K562 (cell line): Measurements from ENCODE around the gene ACLY. TPM values are rescaled to one million over a fixed set of nuclear protein-coding genes. Genes with fewer than 3 reads are reported as not detected.

ENCODE experiments used
- CSDE1 ChIP-seq, 2 experiments: fragments of 450-650 bp; IDR thresholded peaks; 2 replicates each; pipeline ENCODE4 v1.6.1; 2016; ENCODE audit warnings: mild to moderate bottlenecking in 1 of 2
- ELF1 ChIP-seq: fragments of 200-800 bp; sonication (Bioruptor generic); IDR thresholded peaks from 2 replicates; pipeline ENCODE4 v1.6.1; 2016; ENCODE audit warnings: missing genetic modification characterization, missing compliant biosample characterization
- HCFC1 ChIP-seq: IDR thresholded peaks from 2 replicates; pipeline ENCODE4 v1.6.1; 2012; ENCODE audit warnings: low read depth, low read length, improper control_type of control experiment
- KLF13 ChIP-seq: fragments of 450-650 bp; IDR thresholded peaks from 2 replicates; pipeline ENCODE4 v1.6.1; 2016; ENCODE audit warnings: missing genetic modification characterization, low read depth, mild to moderate bottlenecking, missing compliant biosample characterization, moderate library complexity, borderline replicate concordance
- PHF21A ChIP-seq: fragments of 450-650 bp; IDR thresholded peaks from 2 replicates; pipeline ENCODE4 v1.6.1; 2017; ENCODE audit warnings: low read depth, borderline replicate concordance
- SMARCA5 ChIP-seq: fragments of 450-650 bp; IDR thresholded peaks from 2 replicates; pipeline ENCODE4 v1.6.1; 2016
- SUPT5H ChIP-seq: fragments of 450-650 bp; IDR thresholded peaks from 2 replicates; pipeline ENCODE4 v1.6.1; 2016
- ZNF668 ChIP-seq: fragments of 250-450 bp; sonication (Bioruptor Pico); IDR thresholded peaks from 2 replicates; pipeline ENCODE4 v1.8.0; 2022; ENCODE audit warnings: mild to moderate bottlenecking, inconsistent platforms
- ZNF830 ChIP-seq: fragments of 250-450 bp; sonication (Bioruptor Pico); IDR thresholded peaks from 2 replicates; pipeline ENCODE4 v1.5.0; 2021; ENCODE audit warnings: mild to moderate bottlenecking
- polyA plus RNA-seq, 8 experiments: library from polyadenylated mRNA; depleted of rRNA in 4 of 8; stranded (reverse) in 5 of 8; unstranded in 3 of 8; fragments of >200 nt; fragmentation: Nextera tagmentation in 2 of 8; fragmentation: Illumina TruSeq in 1 of 8; extraction: Ambion mirVana in 2 of 8; extraction: Trizol in 1 of 8; gene quantifications; 2 replicates each; pipeline versions ENCODE4 v1.2.1 to v1.2.3, GENCODE V29; 2011 to 2014; ENCODE audit warnings: inconsistent platforms in 1 of 8, missing spikeins in 1 of 8
- total RNA-seq, 7 experiments: library from RNA; depleted of rRNA in 6 of 7; stranded (reverse); fragments of >200 nt in 6 of 7; fragmentation: Illumina TruSeq in 2 of 7; extraction: Trizol in 2 of 7; gene quantifications; 2 replicates each; pipeline versions ENCODE4 v1.2.1 to v1.2.3, GENCODE V29; 2011 to 2021; ENCODE audit warnings: low replicate concordance in 1 of 7
- TF ChIP-seq, protein P1 (sequence below), 2 experiments: fragments of 450-650 bp; conservative IDR thresholded peaks; 2 replicates each; pipeline ENCODE4 v1.6.1; 2017; ENCODE audit warnings: mild to moderate bottlenecking in 2 of 2, moderate library complexity in 2 of 2
- TF ChIP-seq, protein P2 (sequence below), 2 experiments: fragments of 450-650 bp; IDR thresholded peaks; 2 replicates each; pipeline ENCODE4 v1.6.1; 2016
- TF ChIP-seq, protein P3 (sequence below), 2 experiments: fragments of 200-800 bp in 1 of 2; sonication (Bioruptor generic) in 1 of 2; sonication (generic) in 1 of 2; formaldehyde crosslinking in 1 of 2; IDR thresholded peaks in 1 of 2; conservative IDR thresholded peaks in 1 of 2; 2 replicates each; pipeline versions ENCODE4 v1.5.0 to v1.6.1; 2016 to 2020; ENCODE audit warnings: missing compliant biosample characterization in 1 of 2, missing genetic modification characterization in 1 of 2, missing genetic modification reagents in 1 of 2
- TF ChIP-seq, protein P4 (sequence below): fragments of 250-450 bp; sonication (Bioruptor Pico); IDR thresholded peaks from 2 replicates; pipeline ENCODE4 v1.4.0; 2020
- TF ChIP-seq, protein P5 (sequence below): fragments of 450-650 bp; IDR thresholded peaks from 2 replicates; pipeline ENCODE4 v1.6.1; 2014; ENCODE audit warnings: low read depth, mild to moderate bottlenecking, moderate library complexity, borderline replicate concordance

Gene ACLY
- total and polyA plus RNA-seq, 9 of the 15 experiments (the other 6 are each of a cell fraction or from before 2014, with no cell fraction given) = 42.9 to 280 (median 125) TPM

DNA sequence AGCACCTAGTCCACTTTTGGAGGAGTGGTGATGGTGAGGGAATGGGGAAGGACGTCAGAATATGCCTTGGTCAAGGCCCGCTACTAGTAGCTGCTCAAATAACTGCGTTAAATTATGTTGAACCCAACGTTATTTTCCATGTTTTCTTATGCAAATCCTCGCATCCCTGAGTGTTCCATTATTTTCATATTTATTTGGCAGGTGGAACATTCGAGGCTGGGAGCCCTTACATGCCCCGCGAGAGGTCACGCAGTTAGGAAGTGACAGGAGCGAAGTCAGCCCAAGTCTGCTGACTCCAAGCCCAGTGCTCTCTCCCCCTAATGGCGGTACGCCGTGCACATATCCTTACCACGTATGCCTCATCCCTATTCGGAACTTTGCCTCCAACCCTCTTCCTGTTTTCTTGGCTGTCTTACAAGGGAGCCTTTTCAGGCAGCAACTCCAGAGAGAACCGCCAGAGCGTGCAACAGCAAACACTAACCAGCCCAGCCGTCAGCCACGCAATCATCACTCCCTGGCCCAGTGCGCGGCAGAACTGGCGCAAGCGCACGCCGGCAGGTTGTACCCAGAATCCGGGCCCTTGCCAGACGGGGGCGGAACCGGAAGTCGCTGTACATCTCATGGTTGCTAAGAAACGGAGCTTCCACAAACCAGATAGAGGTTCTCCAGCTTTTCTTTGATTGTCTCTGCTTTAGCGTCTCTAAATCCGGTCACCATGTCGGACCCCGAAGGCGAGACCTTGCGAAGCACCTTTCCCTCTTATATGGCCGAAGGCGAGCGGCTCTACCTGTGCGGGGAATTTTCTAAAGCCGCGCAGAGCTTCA lies 11.5 kb upstream of the ACLY start, which contains the start of gene ODAD4 (continued):
- TF ChIP-seq HCFC1 (peak; percentile 49; the same call in 1 of the 2 replicates), ZNF668 (CRISPR knock-in tag) (no peak), KLF13 (peak; percentile 33; the same call in 1 of the 2 replicates), PHF21A (peak; percentile 34; the same call in 1 of the 2 replicates), ZNF830 (CRISPR knock-in tag) (peak; percentile 77; the same call in 1 of the 2 replicates), ELF1 (peak; percentile 89), SMARCA5 (peak; percentile 96), SUPT5H (peak; percentile 90), CSDE1 (IDR thresholded peaks at IDR 0.05) (no peak)
- TF ChIP-seq, protein P1, sequence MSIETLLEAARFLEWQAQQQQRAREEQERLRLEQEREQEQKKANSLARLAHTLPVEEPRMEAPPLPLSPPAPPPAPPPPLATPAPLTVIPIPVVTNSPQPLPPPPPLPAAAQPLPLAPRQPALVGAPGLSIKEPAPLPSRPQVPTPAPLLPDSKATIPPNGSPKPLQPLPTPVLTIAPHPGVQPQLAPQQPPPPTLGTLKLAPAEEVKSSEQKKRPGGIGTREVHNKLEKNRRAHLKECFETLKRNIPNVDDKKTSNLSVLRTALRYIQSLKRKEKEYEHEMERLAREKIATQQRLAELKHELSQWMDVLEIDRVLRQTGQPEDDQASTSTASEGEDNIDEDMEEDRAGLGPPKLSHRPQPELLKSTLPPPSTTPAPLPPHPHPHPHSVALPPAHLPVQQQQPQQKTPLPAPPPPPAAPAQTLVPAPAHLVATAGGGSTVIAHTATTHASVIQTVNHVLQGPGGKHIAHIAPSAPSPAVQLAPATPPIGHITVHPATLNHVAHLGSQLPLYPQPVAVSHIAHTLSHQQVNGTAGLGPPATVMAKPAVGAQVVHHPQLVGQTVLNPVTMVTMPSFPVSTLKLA (conservative IDR thresholded peaks at IDR 0.05) = peak; percentile 63 to 80
- TF ChIP-seq, protein P2, sequence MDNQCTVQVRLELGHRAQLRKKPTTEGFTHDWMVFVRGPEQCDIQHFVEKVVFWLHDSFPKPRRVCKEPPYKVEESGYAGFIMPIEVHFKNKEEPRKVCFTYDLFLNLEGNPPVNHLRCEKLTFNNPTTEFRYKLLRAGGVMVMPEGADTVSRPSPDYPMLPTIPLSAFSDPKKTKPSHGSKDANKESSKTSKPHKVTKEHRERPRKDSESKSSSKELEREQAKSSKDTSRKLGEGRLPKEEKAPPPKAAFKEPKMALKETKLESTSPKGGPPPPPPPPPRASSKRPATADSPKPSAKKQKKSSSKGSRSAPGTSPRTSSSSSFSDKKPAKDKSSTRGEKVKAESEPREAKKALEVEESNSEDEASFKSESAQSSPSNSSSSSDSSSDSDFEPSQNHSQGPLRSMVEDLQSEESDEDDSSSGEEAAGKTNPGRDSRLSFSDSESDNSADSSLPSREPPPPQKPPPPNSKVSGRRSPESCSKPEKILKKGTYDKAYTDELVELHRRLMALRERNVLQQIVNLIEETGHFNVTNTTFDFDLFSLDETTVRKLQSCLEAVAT (IDR thresholded peaks at IDR 0.05) = peak; percentile 57 to 72; a peak in 2 of 4 replicates
- TF ChIP-seq, protein P3, sequence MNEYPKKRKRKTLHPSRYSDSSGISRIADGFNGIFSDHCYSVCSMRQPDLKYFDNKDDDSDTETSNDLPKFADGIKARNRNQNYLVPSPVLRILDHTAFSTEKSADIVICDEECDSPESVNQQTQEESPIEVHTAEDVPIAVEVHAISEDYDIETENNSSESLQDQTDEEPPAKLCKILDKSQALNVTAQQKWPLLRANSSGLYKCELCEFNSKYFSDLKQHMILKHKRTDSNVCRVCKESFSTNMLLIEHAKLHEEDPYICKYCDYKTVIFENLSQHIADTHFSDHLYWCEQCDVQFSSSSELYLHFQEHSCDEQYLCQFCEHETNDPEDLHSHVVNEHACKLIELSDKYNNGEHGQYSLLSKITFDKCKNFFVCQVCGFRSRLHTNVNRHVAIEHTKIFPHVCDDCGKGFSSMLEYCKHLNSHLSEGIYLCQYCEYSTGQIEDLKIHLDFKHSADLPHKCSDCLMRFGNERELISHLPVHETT (CRISPR knock-in tag; conservative IDR thresholded peaks at IDR 0.05 in 1 of 2, IDR thresholded peaks at IDR 0.05 in 1 of 2) = peak in 1 of 2 experiments; percentile 40; a peak in 1 of 4 replicates
- TF ChIP-seq, protein P4, sequence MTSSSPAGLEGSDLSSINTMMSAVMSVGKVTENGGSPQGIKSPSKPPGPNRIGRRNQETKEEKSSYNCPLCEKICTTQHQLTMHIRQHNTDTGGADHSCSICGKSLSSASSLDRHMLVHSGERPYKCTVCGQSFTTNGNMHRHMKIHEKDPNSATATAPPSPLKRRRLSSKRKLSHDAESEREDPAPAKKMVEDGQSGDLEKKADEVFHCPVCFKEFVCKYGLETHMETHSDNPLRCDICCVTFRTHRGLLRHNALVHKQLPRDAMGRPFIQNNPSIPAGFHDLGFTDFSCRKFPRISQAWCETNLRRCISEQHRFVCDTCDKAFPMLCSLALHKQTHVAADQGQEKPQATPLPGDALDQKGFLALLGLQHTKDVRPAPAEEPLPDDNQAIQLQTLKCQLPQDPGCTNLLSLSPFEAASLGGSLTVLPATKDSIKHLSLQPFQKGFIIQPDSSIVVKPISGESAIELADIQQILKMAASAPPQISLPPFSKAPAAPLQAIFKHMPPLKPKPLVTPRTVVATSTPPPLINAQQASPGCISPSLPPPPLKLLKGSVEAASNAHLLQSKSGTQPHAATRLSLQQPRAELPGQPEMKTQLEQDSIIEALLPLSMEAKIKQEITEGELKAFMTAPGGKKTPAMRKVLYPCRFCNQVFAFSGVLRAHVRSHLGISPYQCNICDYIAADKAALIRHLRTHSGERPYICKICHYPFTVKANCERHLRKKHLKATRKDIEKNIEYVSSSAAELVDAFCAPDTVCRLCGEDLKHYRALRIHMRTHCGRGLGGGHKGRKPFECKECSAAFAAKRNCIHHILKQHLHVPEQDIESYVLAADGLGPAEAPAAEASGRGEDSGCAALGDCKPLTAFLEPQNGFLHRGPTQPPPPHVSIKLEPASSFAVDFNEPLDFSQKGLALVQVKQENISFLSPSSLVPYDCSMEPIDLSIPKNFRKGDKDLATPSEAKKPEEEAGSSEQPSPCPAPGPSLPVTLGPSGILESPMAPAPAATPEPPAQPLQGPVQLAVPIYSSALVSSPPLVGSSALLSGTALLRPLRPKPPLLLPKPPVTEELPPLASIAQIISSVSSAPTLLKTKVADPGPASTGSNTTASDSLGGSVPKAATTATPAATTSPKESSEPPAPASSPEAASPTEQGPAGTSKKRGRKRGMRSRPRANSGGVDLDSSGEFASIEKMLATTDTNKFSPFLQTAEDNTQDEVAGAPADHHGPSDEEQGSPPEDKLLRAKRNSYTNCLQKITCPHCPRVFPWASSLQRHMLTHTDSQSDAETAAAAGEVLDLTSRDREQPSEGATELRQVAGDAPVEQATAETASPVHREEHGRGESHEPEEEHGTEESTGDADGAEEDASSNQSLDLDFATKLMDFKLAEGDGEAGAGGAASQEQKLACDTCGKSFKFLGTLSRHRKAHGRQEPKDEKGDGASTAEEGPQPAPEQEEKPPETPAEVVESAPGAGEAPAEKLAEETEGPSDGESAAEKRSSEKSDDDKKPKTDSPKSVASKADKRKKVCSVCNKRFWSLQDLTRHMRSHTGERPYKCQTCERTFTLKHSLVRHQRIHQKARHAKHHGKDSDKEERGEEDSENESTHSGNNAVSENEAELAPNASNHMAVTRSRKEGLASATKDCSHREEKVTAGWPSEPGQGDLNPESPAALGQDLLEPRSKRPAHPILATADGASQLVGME = 0 out of 2 replicates have a peak, but pooled peaks have one; percentile 34
- TF ChIP-seq, protein P5, sequence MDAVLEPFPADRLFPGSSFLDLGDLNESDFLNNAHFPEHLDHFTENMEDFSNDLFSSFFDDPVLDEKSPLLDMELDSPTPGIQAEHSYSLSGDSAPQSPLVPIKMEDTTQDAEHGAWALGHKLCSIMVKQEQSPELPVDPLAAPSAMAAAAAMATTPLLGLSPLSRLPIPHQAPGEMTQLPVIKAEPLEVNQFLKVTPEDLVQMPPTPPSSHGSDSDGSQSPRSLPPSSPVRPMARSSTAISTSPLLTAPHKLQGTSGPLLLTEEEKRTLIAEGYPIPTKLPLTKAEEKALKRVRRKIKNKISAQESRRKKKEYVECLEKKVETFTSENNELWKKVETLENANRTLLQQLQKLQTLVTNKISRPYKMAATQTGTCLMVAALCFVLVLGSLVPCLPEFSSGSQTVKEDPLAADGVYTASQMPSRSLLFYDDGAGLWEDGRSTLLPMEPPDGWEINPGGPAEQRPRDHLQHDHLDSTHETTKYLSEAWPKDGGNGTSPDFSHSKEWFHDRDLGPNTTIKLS = peak; percentile 95
